Left lobe of liver (tissue), 2 donors: ENCODE results near the gene BACH2. TPM values are rescaled to one million over a fixed set of nuclear protein-coding genes. Genes with fewer than 3 reads are reported as not detected.
"Not testable (repeated sequence)": the region's sequence is repeated elsewhere in the genome, so short reads cannot be mapped to it uniquely, and the experiment has no call there.

Experiments used
- ATAC-seq: fragments of 200-7000 bp; cut with Tn5 transposase; one replicate; pipeline ENCODE4 v1.9.1; 2020; ENCODE audit warnings: mild to moderate bottlenecking, moderate library complexity
- DNase-seq: peaks from one replicate; pipeline ENCODE4 v3.0.0-alpha.2; 2020; ENCODE audit warnings: low spot score
- total RNA-seq: library from RNA; stranded (reverse); gene quantifications from one replicate; pipeline ENCODE4 v1.2.1, GENCODE V29; 2021
- donor health status: DM: no; HTN: no; CAD: no; lungs with moderate emphysema.
- donor health status: DM: no; HTN: yes; CAD: no.

BACH2 gene
- total RNA-seq, 1 donor from 2014 or later, result 3.1 TPM

GRCh38 chr6:90044182-90044832, 252.3 kb downstream of the BACH2 start:
- ATAC-seq (no peak), DNase-seq (no peak)

- ATAC-seq (no peak), DNase-seq (no peak)
These were observed 255.7 kb downstream of the BACH2 start for GRCh38 chr6:90040931-90041330.

- ATAC-seq, result no peak
- DNase-seq, result no peak
These were observed 256.7 kb downstream of the BACH2 start for GRCh38 chr6:90039911-90040310.

GRCh38 chr6:90038961-90039653, 257.5 kb downstream of the BACH2 start:
- DNase-seq, result no peak

GRCh38 chr6:90036963-90037362, 259.7 kb downstream of the BACH2 start:
- ATAC-seq (no peak), DNase-seq (no peak)

More at GRCh38 chr6:90038961-90039653, 257.5 kb downstream of the BACH2 start:
- ATAC-seq, result peak; percentile 75

- ATAC-seq (no peak), DNase-seq (no peak)
These were observed 261.5 kb downstream of the BACH2 start for GRCh38 chr6:90035047-90035723.

- DNase-seq, result no peak
- ATAC-seq, result no peak
These were observed 262.8 kb downstream of the BACH2 start for GRCh38 chr6:90033746-90034271.

GRCh38 chr6:90032489-90033212, 264.0 kb downstream of the BACH2 start:
- ATAC-seq, DNase-seq: not testable (repeated sequence)

- DNase-seq (no peak), ATAC-seq (no peak)
These were observed 267.5 kb downstream of the BACH2 start for GRCh38 chr6:90028995-90029635.

GRCh38 chr6:90028066-90028778, 268.4 kb downstream of the BACH2 start:
- no peak for DNase-seq
- ATAC-seq, result no peak

GRCh38 chr6:90026216-90026615, 270.4 kb downstream of the BACH2 start:
- DNase-seq (no peak), ATAC-seq (no peak)

- no peak for ATAC-seq
- DNase-seq, result no peak
These were observed 271.1 kb downstream of the BACH2 start for GRCh38 chr6:90025523-90026061.

- no peak for DNase-seq
- ATAC-seq, result peak; percentile 51
These were observed 272.0 kb downstream of the BACH2 start for GRCh38 chr6:90024633-90025032.

- no peak for ATAC-seq
- no peak for DNase-seq
These were observed 274.9 kb downstream of the BACH2 start for GRCh38 chr6:90021711-90022110.

GRCh38 chr6:90020746-90021145, 275.9 kb downstream of the BACH2 start:
- no peak for ATAC-seq

GRCh38 chr6:90019216-90019615, 277.4 kb downstream of the BACH2 start:
- DNase-seq (no peak), ATAC-seq (no peak)

More at GRCh38 chr6:90020746-90021145, 275.9 kb downstream of the BACH2 start:
- no peak for DNase-seq

- ATAC-seq (no peak), DNase-seq (no peak)
These were observed 280.8 kb downstream of the BACH2 start for GRCh38 chr6:90015883-90016282.

GRCh38 chr6:90008908-90009501, 287.6 kb downstream of the BACH2 start:
- ATAC-seq (no peak), DNase-seq (no peak)
